Transverse colon (tissue), 3 donors: ENCODE measurements around the gene KIF26A.

Experiments used
- CTCF ChIP-seq, 5 experiments: fragments of 200-600 bp in 3 of 5; fragments of 450-650 bp in 2 of 5; sonication (generic) in 3 of 5; IDR thresholded peaks; 1 replicate in 2 of 5; 2 replicates in 3 of 5; pipeline ENCODE4 v1.5.1; 2016 to 2017; ENCODE audit warnings: antibody characterized with exemption in 5 of 5, inconsistent platforms in 3 of 5, mild to moderate bottlenecking in 2 of 5, moderate library complexity in 1 of 5
- EP300 ChIP-seq: sonication (generic); formaldehyde crosslinking; IDR thresholded peaks from one replicate; pipeline ENCODE4 v1.6.1; 2017; ENCODE audit warnings: antibody characterized with exemption, low read depth
- POLR2A ChIP-seq: fragments of 450-650 bp; IDR thresholded peaks from one replicate; pipeline ENCODE4 v1.6.1; 2016; ENCODE audit warnings: antibody characterized with exemption, mild to moderate bottlenecking, moderate library complexity

DNA sequence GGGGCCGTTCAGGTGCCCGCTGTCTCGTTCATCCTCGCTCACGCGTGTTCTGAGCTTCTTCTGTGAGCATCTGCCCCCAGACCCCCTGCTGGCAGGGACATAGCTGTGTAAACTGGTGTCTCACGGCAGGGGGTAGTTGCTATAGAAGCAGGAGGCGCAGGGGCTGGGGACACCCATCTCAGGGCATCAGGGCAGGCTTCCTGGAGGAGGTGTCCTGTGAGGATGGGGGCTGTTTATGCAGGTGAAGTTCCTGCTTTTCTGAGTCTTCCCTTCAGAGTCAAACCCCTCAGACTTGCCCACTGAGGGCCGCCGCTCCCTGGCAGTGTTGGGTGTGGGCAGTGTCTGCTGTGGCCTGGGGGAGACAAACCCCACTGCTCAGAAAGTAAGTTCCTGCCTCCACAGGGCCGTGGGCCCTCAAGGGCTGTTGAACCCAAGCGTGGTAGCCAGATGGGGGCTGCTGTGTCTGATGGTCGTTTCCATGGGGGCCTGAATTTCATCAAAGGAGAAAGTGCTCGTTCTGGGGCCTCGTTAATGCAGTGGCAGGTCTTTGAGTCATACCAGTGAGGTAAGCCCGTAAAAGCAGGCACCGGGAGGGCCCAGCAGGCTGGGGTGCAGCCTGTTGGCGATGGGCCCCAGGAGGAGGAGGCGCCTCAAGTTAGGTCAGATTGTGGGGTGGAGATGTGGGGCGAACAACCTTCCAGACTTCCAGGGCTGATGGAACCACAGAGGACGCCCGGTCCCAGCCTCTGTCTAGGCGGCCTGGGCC lies 23.4 kb downstream of the KIF26A start:
- TF ChIP-seq CTCF (IDR thresholded peaks at IDR 0.05) (no peak), POLR2A (no peak), EP300 (no peak)
